Tibial nerve (tissue), 4 donors: ENCODE measurements around the gene ADAMTS17. TPM values are rescaled to one million over a fixed set of nuclear protein-coding genes. Genes with fewer than 3 reads are reported as not detected.
A peak's percentile ranks its signal among the peaks of the same experiment; 100 is the strongest.

Source experiments
- DNase-seq, 2 donors: peaks; one replicate each; pipeline ENCODE4 v3.0.0-alpha.2; 2019; ENCODE audit warnings: low spot score in 2 of 2
- H3K27ac ChIP-seq, 4 donors: fragments of 200-600 bp; sonication (generic) in 3 of 4; one replicate each; pipeline ENCODE4 v1.5.1; 2017 to 2019; ENCODE audit warnings: mild to moderate bottlenecking in 1 of 4
- H3K27me3 ChIP-seq, 2 donors: fragments of 200-600 bp; sonication (generic) in 1 of 2; one replicate each; pipeline versions ENCODE4 v1.5.1 to v1.6.0; 2017 to 2019
- H3K36me3 ChIP-seq, 3 donors: fragments of 200-600 bp; sonication (generic); one replicate each; pipeline ENCODE4 v1.5.1; 2018 to 2019
- H3K4me1 ChIP-seq, 4 donors: fragments of 200-600 bp; sonication (generic) in 3 of 4; one replicate each; pipeline ENCODE4 v1.5.1; 2017 to 2019
- H3K4me3 ChIP-seq, 4 donors: fragments of 200-600 bp; sonication (generic) in 3 of 4; one replicate each; pipeline ENCODE4 v1.5.1; 2017 to 2019; ENCODE audit warnings: mild to moderate bottlenecking in 1 of 4, moderate library complexity in 1 of 4
- H3K9me3 ChIP-seq, 4 donors: fragments of 200-600 bp; sonication (generic) in 3 of 4; one replicate each; pipeline ENCODE4 v1.5.1; 2017 to 2019
- CTCF ChIP-seq, 5 experiments: fragments of 200-600 bp in 3 of 5; fragments of 450-650 bp in 2 of 5; sonication (generic) in 3 of 5; IDR thresholded peaks; one replicate each; pipeline ENCODE4 v1.5.1; 2016 to 2019; ENCODE audit warnings: antibody characterized with exemption in 5 of 5, mild to moderate bottlenecking in 3 of 5, moderate library complexity in 2 of 5
- EP300 ChIP-seq, 2 donors: sonication (generic); formaldehyde crosslinking; IDR thresholded peaks; one replicate each; pipeline ENCODE4 v1.6.1; 2017; ENCODE audit warnings: antibody characterized with exemption in 2 of 2, mild to moderate bottlenecking in 1 of 2
- POLR2A ChIP-seq, 2 donors: fragments of 450-650 bp; IDR thresholded peaks; one replicate each; pipeline ENCODE4 v1.6.1; 2017; ENCODE audit warnings: antibody characterized with exemption in 2 of 2, mild to moderate bottlenecking in 2 of 2, moderate library complexity in 2 of 2
- WGBS, 2 donors: methylation state at CpG; one replicate each; pipeline ENCODE4 v1.1.5; 2018; 5-methylcytosine and 5-hydroxymethylcytosine counted together
- total RNA-seq, 4 donors: library from RNA; depleted of rRNA; stranded (reverse); fragments of >200 nt; gene quantifications; one replicate each; pipeline ENCODE4 v1.1.0, GENCODE V29; 2016

ADAMTS17 gene
- total RNA-seq, 4 donors from 2014 or later: 0.66 to 5.5 (median 3.7) TPM

- Histone ChIP-seq H3K9me3 (no peaks in the 10 kb centered on the region), H3K27ac (no peak overlapping the region), H3K4me3 (no peak overlapping the region), H3K4me1 (peaks cover 0 to 16% (median 0%) of the 10 kb centered on the region in 4 donors), H3K27me3 (no peaks in the 10 kb centered on the region), H3K36me3 (no peaks in the 10 kb centered on the region)
- no peak for TF ChIP-seq CTCF (IDR thresholded peaks at IDR 0.05)
- peak in 1 of 2 donors; percentile 39 for TF ChIP-seq EP300 (IDR thresholded peaks at IDR 0.05)
- 44 to 48% methylated on average over 11 of the region's 11 CpGs for WGBS, 2 donors
- DNase-seq: peak in 1 of 2 donors; percentile 14
Measured at GRCh38 chr15:100224206-100225185, 117.3 kb downstream of the ADAMTS17 start.

GRCh38 chr15:100222349-100222715, 119.4 kb downstream of the ADAMTS17 start:
- Histone ChIP-seq H3K4me3 (no peak overlapping the region), H3K27me3 (no peaks in the 10 kb centered on the region), H3K4me1 (peaks cover 0 to 16% (median 0%) of the 10 kb centered on the region in 4 donors), H3K27ac (no peak overlapping the region), H3K36me3 (no peaks in the 10 kb centered on the region), H3K9me3 (no peaks in the 10 kb centered on the region)
- DNase-seq: no peak
- WGBS, 2 donors: 80 to 82% methylated on average over 7 to 8 of the region's 8 CpGs
- TF ChIP-seq EP300 (IDR thresholded peaks at IDR 0.05) (no peak), CTCF (IDR thresholded peaks at IDR 0.05) (no peak), POLR2A (IDR thresholded peaks at IDR 0.05) (no peak)

- Histone ChIP-seq H3K4me3 (no peak overlapping the region), H3K27me3 (no peaks in the 10 kb centered on the region), H3K36me3 (no peaks in the 10 kb centered on the region), H3K9me3 (no peaks in the 10 kb centered on the region), H3K27ac (no peak overlapping the region), H3K4me1 (peaks cover 0 to 17% (median 0%) of the 10 kb centered on the region in 4 donors)
- WGBS, 2 donors: 72 to 77% methylated on average over 22 of the region's 22 CpGs
- no peak for DNase-seq
- TF ChIP-seq EP300 (IDR thresholded peaks at IDR 0.05) (no peak), CTCF (IDR thresholded peaks at IDR 0.05) (no peak), POLR2A (IDR thresholded peaks at IDR 0.05) (no peak)
Measured at GRCh38 chr15:100221471-100222348, 120.1 kb downstream of the ADAMTS17 start.

GRCh38 chr15:100220058-100220768, 121.6 kb downstream of the ADAMTS17 start:
- TF ChIP-seq POLR2A (IDR thresholded peaks at IDR 0.05) (no peak), CTCF (IDR thresholded peaks at IDR 0.05) (no peak)
- Histone ChIP-seq H3K36me3 (no peaks in the 10 kb centered on the region), H3K4me1 (peaks cover 0 to 32% (median 0%) of the 10 kb centered on the region in 4 donors), H3K27ac (no peak overlapping the region), H3K4me3 (no peak overlapping the region), H3K9me3 (no peaks in the 10 kb centered on the region), H3K27me3 (no peaks in the 10 kb centered on the region)
- DNase-seq: no peak
- 85 to 88% methylated on average over 14 of the region's 14 CpGs for WGBS, 2 donors
